DOHH2 (cell line): ENCODE results near the gene U2AF2.

Experiments
- H3F3A ChIP-seq: fragments of 200-600 bp; sonication (generic), shearing (Covaris generic); 2 replicates; pipeline ENCODE4 v1.6.0; 2016; ENCODE audit warnings: antibody characterized with exemption, mild to moderate bottlenecking; ENCODE audit not compliant: control insufficient read depth, insufficient read depth
- H3K27ac ChIP-seq: fragments of 200-600 bp; sonication (generic); 2 replicates; pipeline ENCODE4 v1.5.1; 2014; ENCODE audit warnings: low read depth, mild to moderate bottlenecking, low read length, moderate library complexity
- H3K27me3 ChIP-seq: fragments of 200-600 bp; sonication (generic); 2 replicates; pipeline ENCODE4 v1.6.1; 2014; ENCODE audit warnings: mild to moderate bottlenecking, low read length, mixed read lengths; ENCODE audit not compliant: control insufficient read depth
- H3K36me3 ChIP-seq: fragments of 200-600 bp; sonication (generic); 2 replicates; pipeline ENCODE4 v1.6.1; 2014; ENCODE audit warnings: mild to moderate bottlenecking, low read length, moderate library complexity, mixed read lengths; ENCODE audit not compliant: control insufficient read depth
- H3K4me1 ChIP-seq: fragments of 200-600 bp; sonication (generic); 2 replicates; pipeline ENCODE4 v1.6.1; 2014; ENCODE audit warnings: mild to moderate bottlenecking, low read length, mixed read lengths; ENCODE audit not compliant: control insufficient read depth
- H3K4me2 ChIP-seq: fragments of 200-600 bp; sonication (generic); 2 replicates; pipeline ENCODE4 v1.6.0; 2014; ENCODE audit warnings: mild to moderate bottlenecking, low read length, moderate library complexity
- H3K4me3 ChIP-seq: fragments of 200-600 bp; sonication (generic); 2 replicates; pipeline ENCODE4 v1.5.1; 2014; ENCODE audit warnings: mild to moderate bottlenecking, low read length, mixed read lengths
- H3K79me2 ChIP-seq: fragments of 200-600 bp; sonication (generic); 2 replicates; pipeline ENCODE4 v1.6.1; 2014; ENCODE audit warnings: mild to moderate bottlenecking, low read length, mixed read lengths; ENCODE audit not compliant: control insufficient read depth
- H3K9me2 ChIP-seq: fragments of 200-600 bp; sonication (generic); replicated peaks from 2 replicates; pipeline ENCODE4 v1.6.1; 2014; ENCODE audit warnings: mild to moderate bottlenecking, low read length, mixed read lengths; ENCODE audit not compliant: control insufficient read depth
- H3K9me3 ChIP-seq: fragments of 200-600 bp; sonication (generic); 2 replicates; pipeline ENCODE4 v1.6.1; 2014; ENCODE audit warnings: antibody characterized with exemption, low read length, mixed read lengths; ENCODE audit not compliant: control insufficient read depth, insufficient read depth
- H4K20me1 ChIP-seq: fragments of 200-600 bp; sonication (generic); 2 replicates; pipeline ENCODE4 v1.6.0; 2014; ENCODE audit warnings: low read depth, mild to moderate bottlenecking, antibody characterized with exemption, low read length, moderate library complexity; ENCODE audit not compliant: control insufficient read depth, insufficient read depth
- CTCF ChIP-seq: fragments of 200-600 bp; sonication (generic); IDR thresholded peaks from one replicate; pipeline ENCODE4 v1.5.1; 2014; ENCODE audit warnings: antibody characterized with exemption, mild to moderate bottlenecking, low read depth, low read length; ENCODE audit not compliant: poor library complexity, severe bottlenecking
- EZH2phosphoT487 ChIP-seq: fragments of 200-600 bp; sonication (generic); IDR thresholded peaks from 2 replicates; pipeline ENCODE4 v1.6.1; 2017; ENCODE audit warnings: borderline replicate concordance, mild to moderate bottlenecking, antibody characterized with exemption, low read length, moderate library complexity, mixed read lengths

Gene U2AF2

GRCh38 chr19:55647732-55648584 lies 6.9 kb upstream of the U2AF2 start, which contains the start of gene CCDC106:
Gene CCDC106, plus strand, starts transcription at chr19:55648212. Its CDS starts 835 bp downstream, at chr19:55649047.
- peaks cover 55% of the 10 kb centered on the region for H3K4me1 ChIP-seq
- no peaks in the 10 kb centered on the region for H3K27me3 ChIP-seq
- H3K27ac ChIP-seq: peak within 1 kb of the TSS; percentile 99
- H3F3A ChIP-seq: peaks cover 25% of the 10 kb centered on the region
- H3K4me2 ChIP-seq: peak within 1 kb of the TSS; percentile 87
- no peaks in the 10 kb centered on the region for H3K9me3 ChIP-seq
- no peaks in the 10 kb centered on the region for H3K9me2 ChIP-seq
- peaks cover 88% of the 10 kb centered on the region for H3K36me3 ChIP-seq
- peaks cover 79% of the 10 kb centered on the region for H3K79me2 ChIP-seq
- no peak for TF ChIP-seq CTCF
- TF ChIP-seq EZH2phosphoT487: no peak
- H3K4me3 ChIP-seq: peak within 1 kb of the TSS; percentile 94
- no peaks in the 10 kb centered on the region for H4K20me1 ChIP-seq

DNA sequence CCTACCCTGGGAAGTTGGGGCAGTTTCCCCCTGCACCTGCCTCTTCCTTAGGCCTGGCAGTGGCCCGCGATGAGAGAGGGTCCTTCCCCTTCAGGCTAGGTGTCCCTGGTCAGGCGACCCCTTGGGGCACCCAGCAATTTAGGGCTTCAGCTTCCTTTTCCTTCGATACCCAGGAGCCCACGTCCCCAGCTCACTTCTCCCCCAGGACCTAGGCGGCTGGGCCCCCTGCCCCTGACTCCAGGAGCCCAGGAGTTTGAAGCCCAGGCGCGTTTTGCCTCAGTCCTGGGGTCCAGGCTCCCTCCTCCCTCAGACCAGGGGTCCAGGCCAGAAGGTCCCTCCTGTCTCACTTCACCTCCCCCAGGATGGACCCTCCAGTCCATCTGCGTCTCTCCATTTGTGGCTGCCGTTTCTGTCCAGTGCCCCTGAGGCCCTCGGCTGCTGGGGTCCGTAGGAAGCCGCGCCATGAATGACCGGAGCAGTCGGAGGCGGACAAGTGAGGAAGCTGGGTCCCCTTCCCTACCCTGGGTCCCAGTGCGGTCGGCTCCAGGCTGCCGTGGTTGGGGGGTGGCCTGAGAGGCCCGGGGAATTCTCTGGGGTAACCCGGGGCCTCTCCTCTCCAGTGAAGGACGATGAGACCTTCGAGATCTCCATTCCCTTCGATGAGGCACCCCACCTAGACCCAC lies 6.1 kb upstream of the U2AF2 start:
- no peaks in the 10 kb centered on the region for H3K27me3 ChIP-seq
- H3K36me3 ChIP-seq: peaks cover 86% of the 10 kb centered on the region
- H3K27ac ChIP-seq: peak overlapping the region; percentile 99
- H3K79me2 ChIP-seq: peaks cover 72% of the 10 kb centered on the region
- no peaks in the 10 kb centered on the region for H3K9me3 ChIP-seq
- no peak for TF ChIP-seq EZH2phosphoT487
- TF ChIP-seq CTCF: no peak
- H3K9me2 ChIP-seq: no peaks in the 10 kb centered on the region
- peaks cover 57% of the 10 kb centered on the region for H3K4me1 ChIP-seq
- H3K4me2 ChIP-seq: peak overlapping the region; percentile 87
- H3F3A ChIP-seq: peaks cover 25% of the 10 kb centered on the region
- no peaks in the 10 kb centered on the region for H4K20me1 ChIP-seq
- H3K4me3 ChIP-seq: peak overlapping the region; percentile 94

DNA sequence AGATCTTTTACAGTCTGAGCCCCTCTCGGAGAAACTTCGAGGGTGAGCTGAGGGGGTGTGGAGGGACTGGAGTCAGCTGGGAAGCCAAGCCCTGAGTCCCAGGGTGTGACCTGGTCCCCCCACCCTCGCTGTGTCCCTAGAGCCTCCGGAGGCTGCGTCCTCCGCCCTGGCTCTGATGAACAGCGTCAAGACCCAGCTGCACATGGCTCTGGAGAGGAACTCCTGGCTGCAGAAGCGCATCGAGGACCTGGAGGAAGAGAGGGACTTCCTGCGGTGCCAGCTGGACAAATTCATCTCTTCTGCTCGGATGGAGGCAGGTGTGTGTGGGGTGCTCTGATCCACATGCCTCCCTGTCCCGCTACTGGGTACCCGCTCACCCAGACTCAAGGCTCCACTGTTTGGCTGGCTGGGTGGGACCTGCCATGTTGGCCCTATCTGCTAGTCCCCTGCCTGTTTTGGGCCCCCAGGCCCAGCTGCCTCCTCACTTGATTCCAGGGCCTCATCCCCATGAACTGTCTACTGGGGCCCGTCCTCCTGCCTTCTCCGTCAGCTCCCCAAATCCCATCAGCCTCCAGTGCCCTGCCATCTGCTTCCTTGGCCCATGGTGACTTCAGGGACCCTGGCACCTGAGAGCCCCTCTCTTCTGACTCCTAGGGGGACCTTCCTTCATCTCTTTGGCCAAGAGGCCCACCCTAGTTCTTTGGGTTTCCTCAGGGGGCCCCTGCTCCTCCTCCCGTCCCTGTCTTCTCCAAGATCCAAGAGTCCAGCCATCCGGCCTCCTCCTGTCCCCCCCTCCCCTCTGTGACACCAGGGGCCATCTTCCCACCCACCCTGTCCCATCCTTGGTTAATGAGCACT lies 5.3 kb upstream of the U2AF2 start:
- Histone ChIP-seq H3K4me2 (peak overlapping the region; percentile 87), H3F3A (peaks cover 22% of the 10 kb centered on the region), H4K20me1 (no peaks in the 10 kb centered on the region), H3K79me2 (peaks cover 64% of the 10 kb centered on the region), H3K27me3 (no peaks in the 10 kb centered on the region), H3K4me1 (peaks cover 56% of the 10 kb centered on the region), H3K9me2 (no peaks in the 10 kb centered on the region), H3K27ac (peak overlapping the region; percentile 99), H3K36me3 (peaks cover 79% of the 10 kb centered on the region), H3K4me3 (peak overlapping the region; percentile 94), H3K9me3 (no peaks in the 10 kb centered on the region)
- TF ChIP-seq EZH2phosphoT487 (no peak), CTCF (no peak)
